ENCODE data around the gene PIPOX. TPM values are rescaled to one million over a fixed set of nuclear protein-coding genes. Genes with fewer than 3 reads are reported as not detected.

PIPOX gene
- total and polyA plus RNA-seq, 2 of the 8 experiments (the other 6 are each of a cell fraction or from before 2014, with no cell fraction given) = 57.2 to 99.6 TPM

GRCh38 chr17:29051731-29052130 is 8.8 kb downstream of the PIPOX start (continued):
- TF ChIP-seq, protein P1, sequence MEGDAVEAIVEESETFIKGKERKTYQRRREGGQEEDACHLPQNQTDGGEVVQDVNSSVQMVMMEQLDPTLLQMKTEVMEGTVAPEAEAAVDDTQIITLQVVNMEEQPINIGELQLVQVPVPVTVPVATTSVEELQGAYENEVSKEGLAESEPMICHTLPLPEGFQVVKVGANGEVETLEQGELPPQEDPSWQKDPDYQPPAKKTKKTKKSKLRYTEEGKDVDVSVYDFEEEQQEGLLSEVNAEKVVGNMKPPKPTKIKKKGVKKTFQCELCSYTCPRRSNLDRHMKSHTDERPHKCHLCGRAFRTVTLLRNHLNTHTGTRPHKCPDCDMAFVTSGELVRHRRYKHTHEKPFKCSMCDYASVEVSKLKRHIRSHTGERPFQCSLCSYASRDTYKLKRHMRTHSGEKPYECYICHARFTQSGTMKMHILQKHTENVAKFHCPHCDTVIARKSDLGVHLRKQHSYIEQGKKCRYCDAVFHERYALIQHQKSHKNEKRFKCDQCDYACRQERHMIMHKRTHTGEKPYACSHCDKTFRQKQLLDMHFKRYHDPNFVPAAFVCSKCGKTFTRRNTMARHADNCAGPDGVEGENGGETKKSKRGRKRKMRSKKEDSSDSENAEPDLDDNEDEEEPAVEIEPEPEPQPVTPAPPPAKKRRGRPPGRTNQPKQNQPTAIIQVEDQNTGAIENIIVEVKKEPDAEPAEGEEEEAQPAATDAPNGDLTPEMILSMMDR (IDR thresholded peaks at IDR 0.05; ENCODE audit: control extremely low read depth in 1 of 3, insufficient read depth in 1 of 3, low read depth in 1 of 3, low read length in 3 of 3) = no peak
- TF ChIP-seq HDAC6 (IDR thresholded peaks at IDR 0.05; ENCODE audit: low read depth, low read length) = no peak
- TF ChIP-seq CEBPB (IDR thresholded peaks at IDR 0.05; ENCODE audit: low read depth, low read length) = no peak
- no peak for TF ChIP-seq KDM1A (IDR thresholded peaks at IDR 0.05; ENCODE audit: borderline replicate concordance, low read length)
- TF ChIP-seq CHD2 (IDR thresholded peaks at IDR 0.05; ENCODE audit: low read length) = no peak
- TF ChIP-seq KDM4A (IDR thresholded peaks at IDR 0.05; ENCODE audit: low read depth, low read length, severe bottlenecking) = no peak
- no peak for TF ChIP-seq POLR2A (IDR thresholded peaks at IDR 0.05; ENCODE audit: control extremely low read depth in 1 of 2, low read depth in 2 of 2, low read length in 2 of 2)
- no peak for TF ChIP-seq SUZ12 (IDR thresholded peaks at IDR 0.05; ENCODE audit: low read length)
- no peak for TF ChIP-seq RNF2 (IDR thresholded peaks at IDR 0.05; ENCODE audit: borderline replicate concordance, low read depth, low read length, missing control alignments, poor library complexity, severe bottlenecking)
